GM19035 (cell line): ENCODE results near the gene PRPF38B.
A peak's percentile ranks its signal among the peaks of the same experiment; 100 is the strongest.
"Not testable (repeated sequence)": the region's sequence is repeated elsewhere in the genome, so short reads cannot be mapped to it uniquely, and the experiment has no call there.

Experiments
- ATAC-seq: cut with Tn5 transposase; IDR thresholded peaks from one replicate; pipeline ENCODE4 v1.9.1; 2021; ENCODE audit not compliant: unreplicated experiment

The PRPF38B gene

DNA sequence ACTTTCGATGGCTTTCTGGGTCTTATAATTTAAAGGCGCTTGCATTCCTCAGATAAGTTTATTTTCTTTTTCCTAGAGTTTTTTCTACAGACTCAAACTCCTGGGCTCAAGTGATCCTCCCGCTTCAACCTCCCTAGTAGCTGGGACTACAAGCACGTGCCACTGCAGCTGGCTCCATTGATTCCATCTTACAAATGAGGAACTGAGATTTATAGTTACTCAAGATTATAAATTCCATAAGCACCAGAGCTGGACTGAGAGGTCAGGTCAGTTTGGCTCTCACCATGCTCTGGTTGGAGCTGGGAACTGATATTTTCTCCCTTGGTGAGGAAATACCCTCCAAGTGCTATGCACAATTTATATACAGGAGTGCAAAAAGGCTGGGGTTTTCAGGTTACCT is 13.4 kb upstream of the PRPF38B start:
- ATAC-seq = no peak

GRCh38 chr1:108679586-108680213 is 12.4 kb upstream of the PRPF38B start:
- ATAC-seq = no peak

- ATAC-seq = not testable (repeated sequence)
Measured at GRCh38 chr1:108681701-108682100, 10.4 kb upstream of the PRPF38B start.

DNA sequence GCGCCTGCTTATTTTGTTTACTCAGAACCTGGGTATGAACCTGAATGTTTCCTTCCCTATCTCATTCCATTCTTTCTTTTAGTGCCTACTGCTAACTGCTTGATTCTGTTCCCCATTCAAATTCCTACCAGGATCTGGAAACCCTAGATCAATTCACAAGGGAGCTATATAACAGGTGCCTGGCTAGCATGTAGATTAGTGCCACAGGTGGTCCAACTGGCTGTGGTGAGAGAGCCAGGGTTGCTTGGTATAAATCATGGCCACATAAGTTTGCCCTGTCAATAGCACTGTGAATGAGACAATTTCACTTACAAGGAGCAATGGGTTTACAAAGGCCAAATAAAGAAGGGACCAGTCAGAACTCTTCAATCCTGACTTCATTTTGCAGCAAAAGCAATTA is 6.6 kb upstream of the PRPF38B start:
- no peak for ATAC-seq

GRCh38 chr1:108686614-108687313 is 5.3 kb upstream of the PRPF38B start:
- ATAC-seq = no peak

DNA sequence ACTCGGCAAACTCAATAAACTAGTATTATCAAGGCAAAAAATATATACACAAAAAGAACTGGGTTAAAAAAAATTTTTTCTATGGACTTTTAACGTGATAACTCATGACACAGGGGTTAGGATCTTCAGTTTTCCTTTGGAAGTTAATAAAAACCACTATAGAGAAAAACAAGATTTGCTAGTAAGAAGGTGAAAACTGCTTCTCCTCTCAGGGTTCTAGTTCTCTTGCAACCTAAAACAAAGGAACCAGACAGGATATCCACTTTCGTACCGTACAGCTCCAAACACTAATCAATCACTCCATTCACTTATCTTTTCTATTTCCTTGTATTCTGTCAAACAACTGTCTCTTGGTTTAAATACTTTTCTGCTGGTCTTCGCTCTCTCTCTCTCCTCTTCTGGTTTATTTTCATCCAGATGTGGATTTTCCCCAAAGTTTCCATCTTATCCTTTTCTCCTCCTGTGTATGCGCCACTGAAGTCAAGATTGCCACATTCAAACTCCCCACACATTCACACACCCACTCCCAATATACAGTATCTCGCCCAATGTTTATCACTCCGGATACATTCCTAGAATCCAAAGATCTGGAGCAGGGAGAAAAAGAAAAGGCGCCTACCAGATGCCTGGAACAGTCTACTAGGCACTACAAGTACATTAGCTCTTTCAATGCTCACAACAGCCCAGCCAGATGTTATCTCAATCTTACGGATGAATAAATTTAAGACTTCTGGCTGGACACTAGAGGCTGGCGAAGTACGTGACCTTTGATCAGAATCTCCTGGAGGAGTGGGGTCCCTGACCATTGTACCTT is 775 bp upstream of the PRPF38B start:
- peak; percentile 11 for ATAC-seq

DNA sequence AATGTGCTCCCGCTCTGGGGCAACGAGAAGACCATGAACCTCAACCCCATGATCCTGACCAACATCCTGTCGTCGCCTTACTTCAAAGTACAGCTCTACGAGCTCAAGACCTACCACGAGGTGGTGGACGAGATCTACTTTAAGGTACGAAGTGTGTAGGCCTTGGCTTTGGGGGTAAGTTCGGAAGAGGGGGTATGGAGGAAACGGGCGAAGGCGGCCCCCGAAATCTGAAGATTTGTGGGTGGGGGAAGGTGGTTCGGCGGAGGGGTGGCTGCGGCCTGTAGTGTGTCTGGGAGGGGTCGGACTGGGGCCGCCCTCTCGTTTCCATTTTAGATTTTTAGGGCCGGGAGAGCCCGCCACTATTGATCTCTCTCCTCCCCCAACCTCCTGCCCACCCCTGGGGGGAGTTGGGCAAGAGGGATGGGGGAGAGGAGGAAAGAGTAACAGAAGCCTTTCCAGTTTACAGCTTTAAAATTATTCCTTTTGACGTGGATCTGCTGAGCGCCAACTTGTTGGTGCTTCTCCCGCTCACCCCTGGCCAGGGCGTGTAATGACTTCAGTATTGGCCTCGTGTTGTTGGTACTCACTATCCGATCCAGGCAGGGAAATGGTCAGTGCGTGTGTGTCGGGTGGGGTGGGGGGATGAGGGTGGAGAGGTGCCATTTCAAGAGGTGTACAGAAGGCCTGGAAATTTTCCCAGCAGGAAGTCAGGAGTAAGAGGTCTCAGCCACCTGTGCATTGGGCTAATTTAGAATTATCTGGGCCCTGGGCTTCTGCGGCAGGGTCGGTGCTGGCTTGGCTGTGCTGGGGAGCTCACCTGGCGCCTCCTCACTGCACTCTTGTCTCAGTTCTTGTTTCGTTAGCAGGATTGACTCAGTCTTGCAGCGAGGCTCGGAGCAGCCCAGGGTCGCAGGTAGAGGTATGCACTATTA is 880 bp downstream of the PRPF38B start:
- peak; percentile 50 for ATAC-seq

DNA sequence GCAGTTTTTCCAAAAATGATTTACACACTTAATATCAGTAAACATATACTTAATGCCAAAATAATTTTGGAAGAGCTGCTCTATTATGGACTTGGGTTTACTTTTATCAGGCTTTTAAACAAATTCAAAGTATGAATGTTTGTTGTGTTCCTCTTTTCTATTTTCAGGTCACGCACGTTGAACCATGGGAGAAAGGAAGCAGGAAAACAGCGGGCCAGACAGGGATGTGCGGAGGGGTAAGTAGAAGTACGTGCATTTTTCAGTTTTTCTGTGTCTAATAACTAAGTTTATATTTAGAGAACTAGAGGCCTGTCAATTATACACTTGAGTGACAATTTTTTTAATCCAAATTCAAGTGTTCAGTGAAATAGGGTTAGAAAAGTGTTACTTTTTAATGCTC is 3.4 kb downstream of the PRPF38B start:
- ATAC-seq = no peak

DNA sequence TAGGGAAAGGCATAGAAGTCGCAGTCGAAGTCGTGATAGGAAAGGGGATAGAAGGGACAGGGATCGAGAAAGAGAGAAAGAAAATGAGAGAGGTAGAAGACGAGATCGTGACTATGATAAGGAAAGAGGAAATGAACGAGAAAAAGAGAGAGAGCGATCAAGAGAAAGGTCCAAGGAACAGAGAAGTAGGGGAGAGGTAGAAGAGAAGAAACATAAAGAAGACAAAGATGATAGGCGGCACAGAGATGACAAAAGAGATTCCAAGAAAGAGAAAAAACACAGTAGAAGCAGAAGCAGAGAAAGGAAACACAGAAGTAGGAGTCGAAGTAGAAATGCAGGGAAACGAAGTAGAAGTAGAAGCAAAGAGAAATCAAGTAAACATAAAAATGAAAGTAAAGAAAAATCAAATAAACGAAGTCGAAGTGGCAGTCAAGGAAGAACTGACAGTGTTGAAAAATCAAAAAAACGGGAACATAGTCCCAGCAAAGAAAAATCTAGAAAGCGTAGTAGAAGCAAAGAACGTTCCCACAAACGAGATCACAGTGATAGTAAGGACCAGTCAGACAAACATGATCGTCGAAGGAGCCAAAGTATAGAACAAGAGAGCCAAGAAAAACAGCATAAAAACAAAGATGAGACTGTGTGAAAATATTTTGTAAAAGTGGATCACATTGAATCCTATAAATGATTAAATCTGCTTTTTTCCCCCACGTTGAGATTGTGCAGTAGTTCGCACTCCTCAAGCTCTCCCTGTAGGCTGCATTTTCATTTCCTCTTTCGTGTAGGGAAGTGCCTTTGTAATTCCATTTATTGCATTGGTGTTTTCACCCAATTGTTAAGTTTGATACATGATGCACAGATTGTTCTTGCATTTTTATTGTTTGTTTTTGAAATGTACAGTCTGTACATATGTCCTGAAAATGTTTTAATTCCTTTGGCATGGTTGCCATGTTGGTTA is 7.5 kb downstream of the PRPF38B start:
- ATAC-seq = no peak

DNA sequence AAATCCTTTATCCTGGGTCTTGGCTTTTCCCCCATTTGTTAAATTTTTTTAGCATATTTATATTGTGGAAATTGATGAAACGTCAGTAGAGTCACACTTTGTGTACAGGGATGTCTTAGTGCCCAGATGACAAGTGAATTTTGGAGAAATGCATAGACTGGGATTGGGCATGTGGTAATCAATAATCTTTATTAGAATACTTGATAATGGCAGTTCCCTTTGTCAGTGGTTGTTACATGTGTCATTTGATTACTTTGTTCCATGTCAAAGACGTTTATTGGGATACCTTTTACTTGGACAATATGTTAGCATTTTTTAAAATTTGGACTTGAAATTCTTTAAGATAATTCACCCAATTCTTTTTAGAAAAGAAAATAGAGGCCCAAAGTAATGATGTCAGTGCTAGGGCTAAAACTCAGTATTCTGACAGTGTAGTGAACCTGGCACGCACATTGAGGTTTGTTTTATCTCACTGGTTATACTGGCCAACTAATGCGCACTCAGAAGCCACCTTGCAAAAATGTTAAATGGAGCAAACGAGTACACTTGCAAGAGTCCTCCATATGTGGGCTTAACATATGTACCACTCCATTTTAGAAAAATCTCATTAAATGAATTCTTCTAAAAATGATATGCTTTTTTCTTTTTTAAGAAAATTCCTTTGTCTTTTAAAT is 9.2 kb downstream of the PRPF38B start:
- no peak for ATAC-seq

GRCh38 chr1:108702109-108702508 is 10.0 kb downstream of the PRPF38B start:
- not testable (repeated sequence) for ATAC-seq

DNA sequence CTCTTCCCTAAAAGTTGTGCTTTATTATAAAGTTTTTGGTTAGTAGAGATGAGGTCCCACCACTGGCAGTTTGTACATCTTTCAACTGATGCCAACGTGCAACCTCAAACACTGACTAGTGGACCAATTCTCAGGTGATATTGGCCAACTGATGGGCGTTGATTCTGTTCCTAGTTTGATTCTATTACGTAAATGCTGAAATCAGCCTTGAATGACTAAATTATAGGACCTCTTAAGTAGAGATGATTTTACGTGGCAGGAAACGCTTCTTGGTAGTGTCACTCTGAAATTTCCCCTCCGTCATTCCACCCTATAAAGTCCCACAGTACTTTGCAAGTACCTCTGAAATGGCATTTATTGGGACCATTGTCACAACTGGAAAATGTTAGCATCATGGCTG is 11.8 kb downstream of the PRPF38B start:
- ATAC-seq = no peak

DNA sequence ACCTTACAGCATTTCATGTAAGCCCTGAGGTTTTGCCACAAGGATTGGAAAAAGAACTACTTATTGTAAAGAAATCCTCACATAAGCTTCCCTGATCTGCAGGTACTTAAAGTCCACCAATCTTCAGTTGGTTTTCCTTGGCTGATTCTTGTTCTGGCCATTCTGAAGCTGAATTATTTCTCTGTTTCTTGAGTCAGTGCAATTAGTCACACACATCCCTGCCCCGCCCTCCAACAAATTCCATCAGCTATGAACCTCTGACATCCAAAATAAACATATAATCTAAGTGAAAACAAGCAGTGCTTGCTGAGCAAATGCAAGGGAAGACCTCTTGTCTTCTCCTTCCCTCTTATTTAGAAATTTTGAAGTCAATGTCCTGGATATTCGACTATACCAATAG is 12.4 kb downstream of the PRPF38B start:
- no peak for ATAC-seq

DNA sequence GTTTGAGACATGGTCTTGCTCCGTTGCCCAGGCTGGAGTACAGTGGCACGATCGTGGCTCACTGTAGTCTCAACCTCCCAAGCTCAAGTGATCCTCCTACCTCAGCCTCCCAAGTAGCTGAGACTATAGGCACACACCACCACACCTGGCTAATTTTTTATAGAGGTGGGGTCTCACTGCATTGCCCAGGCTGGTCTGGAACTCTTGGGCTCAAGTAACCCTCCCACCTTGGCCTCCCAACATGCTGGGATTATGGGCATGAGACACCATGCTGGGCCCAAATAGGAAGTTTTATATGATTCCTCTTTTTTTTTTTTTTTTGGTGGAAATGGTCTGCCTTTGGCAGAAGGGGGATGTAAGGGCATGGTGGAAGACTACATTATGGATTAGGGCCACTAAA is 14.5 kb downstream of the PRPF38B start:
- no peak for ATAC-seq

DNA sequence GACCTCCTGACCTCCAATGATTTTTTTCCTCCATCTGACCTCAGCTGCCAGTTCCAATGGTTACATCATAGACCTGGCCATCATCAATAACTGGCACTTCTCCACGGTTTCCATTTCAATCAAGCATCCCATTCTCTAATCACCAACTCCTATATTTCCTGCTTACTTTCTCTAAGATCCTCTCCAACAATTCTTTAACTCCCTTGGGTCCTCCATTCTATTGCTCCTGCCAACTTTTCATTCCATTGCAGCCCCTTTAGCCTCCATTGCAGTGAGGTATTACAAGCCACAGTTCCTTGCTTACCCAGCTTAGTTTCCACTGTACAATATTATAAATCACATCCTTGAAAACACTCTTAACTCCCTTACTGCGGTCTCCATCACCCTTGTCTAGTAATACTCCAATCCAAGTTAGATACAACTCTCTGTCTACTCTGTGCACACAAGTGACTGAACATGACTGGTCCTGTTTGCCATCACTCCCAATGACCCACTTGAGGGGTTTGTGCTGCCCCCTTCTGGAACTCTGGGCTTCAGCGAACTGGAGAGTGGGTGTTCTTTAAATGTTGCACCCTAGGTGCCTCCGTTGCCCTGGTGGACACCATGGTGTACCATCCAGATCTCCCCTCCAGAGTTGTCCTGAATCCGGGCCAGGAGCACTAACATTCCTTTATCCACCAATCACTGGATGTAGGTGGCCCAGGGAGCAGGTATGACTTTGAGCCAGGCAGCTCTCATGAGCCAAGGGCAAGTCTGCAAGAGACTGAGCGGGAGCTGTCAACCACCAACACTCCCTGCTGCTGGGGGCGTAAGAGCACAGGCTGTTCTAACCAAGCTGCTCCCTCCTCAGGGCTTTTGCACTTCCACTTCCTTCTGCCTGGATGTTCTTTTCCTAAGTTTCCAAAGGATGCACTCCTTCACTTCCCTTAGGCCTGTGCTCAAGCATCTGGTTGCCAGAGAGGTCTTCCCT is 16.9 kb downstream of the PRPF38B start:
- ATAC-seq = no peak

- no peak for ATAC-seq
Measured at GRCh38 chr1:108712606-108713150, 20.6 kb downstream of the PRPF38B start, which contains the start of gene FNDC7. TSS of gene FNDC7 (plus strand) at chr1:108712908. CDS start at chr1:108712934, 26 bp downstream.

DNA sequence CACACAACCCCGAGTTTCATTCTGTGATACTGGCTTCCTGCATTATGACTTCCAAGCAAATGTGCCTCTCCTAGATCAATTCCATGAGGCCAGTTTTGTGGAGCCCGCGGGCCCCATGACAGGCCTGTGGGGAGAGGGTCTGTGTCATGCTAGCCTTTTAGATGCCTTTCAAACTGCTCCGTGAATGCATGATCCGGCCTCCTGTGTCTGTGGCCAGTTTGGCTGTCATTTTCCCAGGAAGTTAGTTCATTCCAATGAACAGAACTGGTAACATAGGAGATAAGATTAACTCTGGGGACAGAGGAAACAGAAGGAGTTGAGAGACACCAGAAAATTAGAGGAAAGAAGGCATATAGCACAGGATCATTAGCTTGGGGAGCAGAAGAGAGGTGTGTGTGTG is 23.8 kb downstream of the PRPF38B start:
- ATAC-seq = no peak
